H1 (cell line): ENCODE measurements around the gene TMEM273.

Source experiments
- ATF3 ChIP-seq: IDR thresholded peaks from 2 replicates; pipeline ENCODE4 v1.6.1; 2011; ENCODE audit warnings: low read depth, mild to moderate bottlenecking, low read length; ENCODE audit not compliant: insufficient read depth
- CBX5 ChIP-seq: fragments of 300-800, 300-1000 bp; sonication (generic); IDR thresholded peaks from 2 replicates; pipeline ENCODE4 v1.7.1; 2016; ENCODE audit warnings: antibody characterized with exemption, low read length, low read depth
- CHD7 ChIP-seq: fragments of 300-600 bp; sonication (generic); IDR thresholded peaks from 2 replicates; pipeline ENCODE4 v1.7.1; 2012; ENCODE audit warnings: low read length, moderate library complexity, mild to moderate bottlenecking, inconsistent platforms; ENCODE audit not compliant: insufficient replicate concordance
- CTCF ChIP-seq, 3 experiments: IDR thresholded peaks; 1 replicate in 2 of 3; 2 replicates in 1 of 3; pipeline versions ENCODE4 v1.5.1 to v1.6.1; 2011; ENCODE audit warnings: low read length in 3 of 3, mild to moderate bottlenecking in 3 of 3, inconsistent platforms in 2 of 3, low read depth in 1 of 3, moderate library complexity in 1 of 3; ENCODE audit not compliant: insufficient read depth in 1 of 3; ENCODE audit errors: control extremely low read depth in 1 of 3
- EGR1 ChIP-seq: IDR thresholded peaks from 2 replicates; pipeline ENCODE4 v1.6.1; 2011; ENCODE audit warnings: low read depth, low read length, borderline replicate concordance
- EZH2 ChIP-seq: fragments of 200-600 bp; sonication (generic); IDR thresholded peaks from 2 replicates; pipeline ENCODE4 v1.7.1; 2012; ENCODE audit warnings: low read depth, mild to moderate bottlenecking, moderate library complexity, low read length, inconsistent platforms; ENCODE audit not compliant: severe bottlenecking
- JUND ChIP-seq: IDR thresholded peaks from 2 replicates; pipeline ENCODE4 v1.6.1; 2011; ENCODE audit warnings: mild to moderate bottlenecking, improper control_type of control experiment, low read length
- MAX ChIP-seq: IDR thresholded peaks from 2 replicates; pipeline ENCODE4 v1.6.1; 2012; ENCODE audit warnings: inconsistent platforms
- POLR2A ChIP-seq, 2 experiments: IDR thresholded peaks; 1 replicate in 1 of 2; 2 replicates in 1 of 2; pipeline ENCODE4 v1.6.1; 2011; ENCODE audit warnings: low read depth in 2 of 2, low read length in 2 of 2, mild to moderate bottlenecking in 2 of 2; ENCODE audit errors: control extremely low read depth in 1 of 2
- SP1 ChIP-seq: IDR thresholded peaks from 2 replicates; pipeline ENCODE4 v1.6.1; 2011; ENCODE audit warnings: low read depth, low read length
- SRF ChIP-seq: IDR thresholded peaks from 2 replicates; pipeline ENCODE4 v1.6.1; 2011; ENCODE audit warnings: mild to moderate bottlenecking, low read depth, low read length, moderate library complexity
- TAF7 ChIP-seq: optimal IDR thresholded peaks from 2 replicates; pipeline ENCODE3; 2011; ENCODE audit warnings: low read depth, mild to moderate bottlenecking, inconsistent platforms, low read length, moderate library complexity, borderline replicate concordance
- TCF12 ChIP-seq: IDR thresholded peaks from 2 replicates; pipeline ENCODE4 v1.6.1; 2011; ENCODE audit warnings: low read depth, mild to moderate bottlenecking, low read length
- ZNF274 ChIP-seq: IDR thresholded peaks from 2 replicates; pipeline ENCODE4 v1.7.0; 2012; ENCODE audit warnings: low read length, borderline replicate concordance; ENCODE audit errors: extremely low read depth

DNA sequence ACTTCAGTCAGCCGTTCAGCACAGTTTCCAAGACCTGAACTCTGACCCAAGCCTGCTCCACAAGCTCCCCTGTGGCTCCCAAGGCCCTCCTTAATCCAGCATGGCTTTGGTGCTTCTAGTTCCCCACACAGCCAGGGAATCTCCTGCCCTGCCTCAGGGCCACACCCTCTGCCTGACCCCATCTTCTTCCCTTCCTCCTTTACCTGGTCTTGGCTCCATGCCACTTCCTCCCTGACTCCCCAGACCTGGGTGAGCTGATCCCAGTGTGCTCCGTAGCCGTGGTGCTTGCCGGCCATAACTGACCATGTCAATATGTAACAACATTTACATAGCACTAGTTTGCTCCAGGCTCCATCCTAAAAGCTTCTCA, 20.0 kb downstream of the TMEM273 start:
- TF ChIP-seq POLR2A (IDR thresholded peaks at IDR 0.05; ENCODE audit: control extremely low read depth in 1 of 2, low read depth in 2 of 2, low read length in 2 of 2): no peak
- TF ChIP-seq EGR1: no peak
- TF ChIP-seq CTCF (IDR thresholded peaks at IDR 0.05; ENCODE audit: control extremely low read depth in 1 of 3, insufficient read depth in 1 of 3, low read depth in 1 of 3, low read length in 3 of 3): no peak
- TF ChIP-seq CHD7: no peak
- TF ChIP-seq EZH2: no peak
- TF ChIP-seq SP1: no peak
- no peak for TF ChIP-seq TAF7
- TF ChIP-seq SRF: no peak
- TF ChIP-seq MAX: no peak
- no peak for TF ChIP-seq TCF12
- no peak for TF ChIP-seq CBX5
- TF ChIP-seq JUND: no peak
- no peak for TF ChIP-seq ZNF274
- no peak for TF ChIP-seq ATF3
